Measurements from ENCODE around the gene KRTAP5-10. TPM values are rescaled to one million over a fixed set of nuclear protein-coding genes. Genes with fewer than 3 reads are reported as not detected.
"Not testable (repeated sequence)": the region's sequence is repeated elsewhere in the genome, so short reads cannot be mapped to it uniquely, and the experiment has no call there.

Gene KRTAP5-10
- total RNA-seq, 2 experiments from 2014 or later, result not detected

- not testable (repeated sequence) for H3K9me3 Mint-ChIP-seq, H3K27ac Mint-ChIP-seq, DNase-seq, H3K36me3 Mint-ChIP-seq, H3K4me1 Mint-ChIP-seq, H3K4me3 Mint-ChIP-seq
- H3K27me3 Mint-ChIP-seq, result peaks cover 39% of the 10 kb centered on the region
Observed at GRCh38 chr11:71608272-71608671, 42.9 kb downstream of the KRTAP5-10 start.

DNA sequence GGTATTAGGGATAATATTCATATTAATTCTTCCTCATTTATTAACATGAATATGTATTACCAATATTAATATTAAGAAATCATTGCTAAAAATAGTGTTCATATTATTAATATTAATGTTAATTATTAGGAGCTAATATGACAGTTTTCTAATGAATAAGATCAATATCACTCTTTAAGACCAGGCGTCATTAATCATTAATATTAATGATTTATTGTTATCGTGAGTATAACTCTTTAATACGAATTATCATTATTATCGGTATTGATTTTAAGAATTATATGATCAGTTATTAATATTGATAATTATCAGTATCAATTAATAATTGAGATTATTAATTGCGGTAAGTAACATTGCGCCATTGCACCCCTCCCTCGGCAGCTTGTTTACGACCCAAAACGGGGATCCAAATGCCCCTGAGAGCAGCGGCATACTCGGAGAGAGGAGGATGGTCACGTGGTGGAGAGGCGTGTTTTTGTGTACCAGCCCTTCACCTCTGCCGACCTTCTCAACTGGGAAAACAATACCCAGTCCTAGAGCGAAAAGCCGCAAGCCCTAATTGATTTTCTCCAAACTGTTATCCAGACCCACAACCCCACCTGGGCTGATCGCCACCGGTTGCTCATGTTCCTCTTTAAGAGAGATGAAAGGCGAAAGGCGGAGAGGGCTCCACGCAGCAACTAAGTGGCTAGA, 46.0 kb downstream of the KRTAP5-10 start:
- H3K27me3 Mint-ChIP-seq, result peaks cover 27% of the 10 kb centered on the region
- H3K36me3 Mint-ChIP-seq, H3K4me1 Mint-ChIP-seq, H3K27ac Mint-ChIP-seq, DNase-seq, H3K4me3 Mint-ChIP-seq, H3K9me3 Mint-ChIP-seq: not testable (repeated sequence)

DNA sequence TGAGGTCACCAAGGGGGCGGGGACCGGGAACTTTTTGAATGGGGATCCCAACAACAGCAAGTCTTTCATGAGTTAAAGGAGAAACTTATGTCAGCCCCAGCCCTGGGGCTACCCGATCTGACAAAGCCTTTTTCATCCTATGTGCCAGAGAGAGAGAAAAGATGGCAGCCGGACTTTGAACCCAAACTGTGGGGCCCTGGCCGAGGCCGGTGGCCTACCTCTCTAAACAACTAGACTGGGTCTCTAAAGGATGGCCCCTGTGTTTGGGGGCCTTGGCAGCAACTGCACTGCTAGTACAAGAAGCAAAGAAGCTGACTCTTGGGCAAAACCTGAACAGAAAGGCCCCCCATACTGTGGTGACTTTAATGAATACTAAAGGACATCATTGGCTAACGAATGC, 48.6 kb downstream of the KRTAP5-10 start:
- H3K4me1 Mint-ChIP-seq, H3K27ac Mint-ChIP-seq, H3K9me3 Mint-ChIP-seq, H3K4me3 Mint-ChIP-seq, DNase-seq, H3K36me3 Mint-ChIP-seq: not testable (repeated sequence)
- peaks cover 18% of the 10 kb centered on the region for H3K27me3 Mint-ChIP-seq

DNA sequence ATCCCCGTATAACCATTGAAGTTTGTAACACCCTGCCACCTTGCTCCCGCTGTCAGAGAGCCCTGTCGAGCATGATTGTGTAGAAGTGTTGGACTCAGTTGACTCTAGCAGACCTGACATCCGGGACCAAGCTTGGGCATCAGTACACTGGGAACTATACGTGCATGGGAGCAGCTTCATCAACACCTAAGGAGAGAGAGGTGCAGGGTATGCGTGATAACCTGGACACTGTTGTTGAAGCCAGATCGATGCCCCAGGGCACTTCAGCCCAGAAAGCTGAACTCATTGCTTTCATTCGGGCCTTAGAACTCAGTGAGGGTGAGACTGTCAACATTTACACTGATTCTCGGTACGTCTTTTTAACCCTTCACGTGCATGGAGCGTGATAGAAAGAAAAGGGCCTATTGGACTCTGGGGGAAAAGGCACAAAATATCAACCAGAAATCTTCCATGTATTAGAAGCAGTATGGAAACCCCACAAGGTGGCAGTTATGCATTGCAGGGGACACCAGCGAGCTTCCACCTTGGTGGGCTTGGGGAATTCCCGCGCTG, 49.1 kb downstream of the KRTAP5-10 start:
- not testable (repeated sequence) for H3K4me3 Mint-ChIP-seq, H3K4me1 Mint-ChIP-seq, H3K9me3 Mint-ChIP-seq, H3K36me3 Mint-ChIP-seq, H3K27ac Mint-ChIP-seq, DNase-seq
- peaks cover 12% of the 10 kb centered on the region for H3K27me3 Mint-ChIP-seq

DNA sequence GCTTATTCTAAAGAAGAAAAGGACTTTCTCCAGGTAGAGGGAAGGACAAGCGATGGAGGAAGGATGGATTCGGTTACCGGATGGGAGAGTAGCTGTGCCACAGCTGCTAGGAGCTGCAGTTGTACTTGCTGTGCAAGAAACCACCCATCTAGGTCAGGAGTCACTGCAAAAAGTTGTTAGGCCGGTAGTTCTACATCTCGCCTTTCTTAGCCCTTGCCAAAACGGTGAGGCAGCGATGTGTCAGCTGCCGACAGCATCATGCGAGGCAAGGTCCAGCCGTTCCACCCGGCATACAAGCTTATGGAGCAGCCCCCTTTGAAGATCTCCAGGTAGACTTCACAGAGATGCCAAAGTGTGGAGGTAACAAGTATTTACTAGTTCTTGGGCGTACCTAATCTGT, 49.6 kb downstream of the KRTAP5-10 start:
- not testable (repeated sequence) for H3K9me3 Mint-ChIP-seq
- H3K27me3 Mint-ChIP-seq, result peaks cover 11% of the 10 kb centered on the region

More for the DNA sequence above, 49.6 kb downstream of the KRTAP5-10 start:
- H3K4me3 Mint-ChIP-seq, H3K36me3 Mint-ChIP-seq, H3K4me1 Mint-ChIP-seq, H3K27ac Mint-ChIP-seq, DNase-seq: not testable (repeated sequence)

Other genes starting within 250 kb of the KRTAP5-10 start
- gene DHCR7, start 117.2 kb upstream of the KRTAP5-10 start, total RNA-seq, result 10 to 100 TPM; 77.2 to 87.3 TPM
- 10 to 100 TPM; 59.9 to 66.8 TPM for gene NADSYN1, start 112.4 kb upstream of the KRTAP5-10 start, total RNA-seq
- gene KRTAP5-7, start 38.3 kb upstream of the KRTAP5-10 start, total RNA-seq, result not detected
- gene KRTAP5-8, start 27.5 kb upstream of the KRTAP5-10 start, total RNA-seq, result not detected
- gene KRTAP5-9, start 17.1 kb upstream of the KRTAP5-10 start, total RNA-seq, result not detected
- not detected for gene KRTAP5-11, start 17.3 kb downstream of the KRTAP5-10 start, total RNA-seq

Data from activated naive CD8-positive, alpha-beta T cell treated with anti-CD3 and anti-CD28 coated beads for 36 hours (primary cell).